WTC11 (cell line): ENCODE data around the gene NUDT22. TPM values are rescaled to one million over a fixed set of nuclear protein-coding genes. Genes with fewer than 3 reads are reported as not detected.

Experiments used
- ATAC-seq: fragments of 200-7000 bp; cut with Tn5 transposase; 2 replicates; pipeline ENCODE4 v1.10.0; 2021; ENCODE audit warnings: mild to moderate bottlenecking, moderate library complexity
- CTCF ChIA-PET: fragments of 300-600 bp; sonication (Branson Sonifier 250); formaldehyde crosslinking; loops from one replicate; lab custom pipeline; 2021; ENCODE audit warnings: antibody characterized with exemption; lab: Charles Lee
- POLR2A ChIA-PET: fragments of 350-600 bp; sonication (Branson Sonifier 250); formaldehyde crosslinking; loops from one replicate; lab custom pipeline; 2021; ENCODE audit warnings: antibody characterized with exemption; lab: Charles Lee
- DNase-seq: peaks from one replicate; pipeline ENCODE4 v3.0.0; 2021; ENCODE audit warnings: low spot score
- H3K27ac Mint-ChIP-seq: 2 replicates; pipeline ENCODE4 v1.8.0; 2021; ENCODE audit warnings: mixed read lengths
- H3K27me3 Mint-ChIP-seq: 2 replicates; pipeline ENCODE4 v1.8.0; 2021; ENCODE audit warnings: low read depth, mild to moderate bottlenecking, moderate library complexity, mixed read lengths
- H3K36me3 Mint-ChIP-seq: 2 replicates; pipeline ENCODE4 v1.8.0; 2021; ENCODE audit warnings: mixed read lengths
- H3K4me1 Mint-ChIP-seq: 2 replicates; pipeline ENCODE4 v1.8.0; 2022; ENCODE audit warnings: mixed read lengths
- H3K4me3 Mint-ChIP-seq: 2 replicates; pipeline ENCODE4 v1.8.0; 2021; ENCODE audit warnings: mild to moderate bottlenecking, moderate library complexity, mixed read lengths
- H3K9me3 Mint-ChIP-seq: 2 replicates; pipeline ENCODE4 v1.8.0; 2021; ENCODE audit warnings: mixed read lengths
- CREB1 ChIP-seq: sonication (generic); formaldehyde crosslinking; IDR thresholded peaks from 2 replicates; pipeline ENCODE4 v1.8.0; 2023; ENCODE audit warnings: mild to moderate bottlenecking, missing genetic modification reagents
- CREM ChIP-seq: sonication (generic); formaldehyde crosslinking; IDR thresholded peaks from 2 replicates; pipeline ENCODE4 v1.8.1; 2022; ENCODE audit warnings: mild to moderate bottlenecking, missing genetic modification reagents, moderate library complexity
- ESRRA ChIP-seq: sonication (generic); formaldehyde crosslinking; IDR thresholded peaks from 2 replicates; pipeline ENCODE4 v1.8.1; 2022; ENCODE audit warnings: mild to moderate bottlenecking, missing genetic modification reagents, borderline replicate concordance
- FOXK1 ChIP-seq: sonication (generic); formaldehyde crosslinking; IDR thresholded peaks from 2 replicates; pipeline ENCODE4 v1.8.0; 2022; ENCODE audit warnings: mild to moderate bottlenecking, moderate library complexity, missing genetic modification reagents
- HMGA2 ChIP-seq: fragments of 250-450 bp; sonication (Bioruptor Pico); IDR thresholded peaks from 2 replicates; pipeline ENCODE4 v1.4.0; 2021; ENCODE audit warnings: mild to moderate bottlenecking, moderate library complexity
- KAT7 ChIP-seq: sonication (generic); formaldehyde crosslinking; IDR thresholded peaks from 2 replicates; pipeline ENCODE4 v1.8.1; 2023; ENCODE audit warnings: missing genetic modification reagents, mild to moderate bottlenecking, borderline replicate concordance
- NFYB ChIP-seq: sonication (generic); formaldehyde crosslinking; conservative IDR thresholded peaks from 2 replicates; pipeline ENCODE4 v1.8.0; 2022; ENCODE audit warnings: low read depth, missing genetic modification reagents
- SP1 ChIP-seq: sonication (generic); formaldehyde crosslinking; conservative IDR thresholded peaks from 2 replicates; pipeline ENCODE4 v1.8.1; 2022; ENCODE audit warnings: missing genetic modification reagents
- ZNF138 ChIP-seq: sonication (generic); formaldehyde crosslinking; conservative IDR thresholded peaks from 2 replicates; pipeline ENCODE4 v1.8.1; 2022; ENCODE audit warnings: mild to moderate bottlenecking, moderate library complexity, missing genetic modification reagents
- ZNF263 ChIP-seq: sonication (generic); formaldehyde crosslinking; IDR thresholded peaks from 2 replicates; pipeline ENCODE4 v1.8.1; 2022; ENCODE audit warnings: low read depth, mild to moderate bottlenecking, moderate library complexity, missing genetic modification reagents
- ZNF317 ChIP-seq: sonication (generic); formaldehyde crosslinking; IDR thresholded peaks from 2 replicates; pipeline ENCODE4 v1.8.1; 2023; ENCODE audit warnings: low read depth, mild to moderate bottlenecking, moderate library complexity, missing genetic modification reagents, borderline replicate concordance
- ZNF396 ChIP-seq: fragments of 250-450 bp; sonication (Bioruptor Pico); IDR thresholded peaks from 2 replicates; pipeline ENCODE4 v1.8.0; 2021; ENCODE audit warnings: mild to moderate bottlenecking, moderate library complexity, borderline replicate concordance
- ZNF671 ChIP-seq: fragments of 250-450 bp; sonication (Bioruptor Pico); IDR thresholded peaks from 2 replicates; pipeline ENCODE4 v1.8.0; 2021; ENCODE audit warnings: mild to moderate bottlenecking
- total RNA-seq: library from RNA; stranded (reverse); gene quantifications from 3 replicates; pipeline ENCODE4 v1.2.3, GENCODE V29; 2021
- TF ChIP-seq, protein P1 (sequence below): sonication (generic); formaldehyde crosslinking; IDR thresholded peaks from 2 replicates; pipeline ENCODE4 v1.8.1; 2023; ENCODE audit warnings: mild to moderate bottlenecking, missing genetic modification reagents, moderate library complexity
- TF ChIP-seq, protein P2 (sequence below): sonication (generic); formaldehyde crosslinking; IDR thresholded peaks from 2 replicates; pipeline ENCODE4 v1.8.1; 2022; ENCODE audit warnings: mild to moderate bottlenecking, moderate library complexity, missing genetic modification reagents
- TF ChIP-seq, protein P3 (sequence below): sonication (generic); formaldehyde crosslinking; IDR thresholded peaks from 2 replicates; pipeline ENCODE4 v1.8.0; 2022; ENCODE audit warnings: mild to moderate bottlenecking, missing genetic modification reagents
- TF ChIP-seq, protein P4 (sequence below): fragments of 250-450 bp; sonication (Bioruptor Pico); IDR thresholded peaks from 2 replicates; pipeline ENCODE4 v1.9.0; 2021; ENCODE audit warnings: mild to moderate bottlenecking
- TF ChIP-seq, protein P5 (sequence below): fragments of 250-450 bp; sonication (Bioruptor Pico); IDR thresholded peaks from 2 replicates; pipeline ENCODE4 v1.9.0; 2021; ENCODE audit warnings: moderate library complexity, mild to moderate bottlenecking, inconsistent platforms, borderline replicate concordance
- TF ChIP-seq, protein P6 (sequence below): sonication (generic); formaldehyde crosslinking; IDR thresholded peaks from 2 replicates; pipeline ENCODE4 v1.8.1; 2022; ENCODE audit warnings: mild to moderate bottlenecking, missing genetic modification reagents, moderate library complexity, borderline replicate concordance
- TF ChIP-seq, protein P7 (sequence below): sonication (generic); formaldehyde crosslinking; IDR thresholded peaks from 2 replicates; pipeline ENCODE4 v1.8.1; 2023; ENCODE audit warnings: mild to moderate bottlenecking, missing genetic modification reagents
- TF ChIP-seq, protein P8 (sequence below): sonication (generic); formaldehyde crosslinking; IDR thresholded peaks from 2 replicates; pipeline ENCODE4 v1.8.0; 2022; ENCODE audit warnings: mild to moderate bottlenecking, missing genetic modification reagents
- TF ChIP-seq, protein P9 (sequence below): sonication (generic); formaldehyde crosslinking; IDR thresholded peaks from 2 replicates; pipeline ENCODE4 v1.8.1; 2023; ENCODE audit warnings: mild to moderate bottlenecking, missing genetic modification reagents
- TF ChIP-seq, protein P10 (sequence below): fragments of 250-450 bp; sonication (Bioruptor Pico); IDR thresholded peaks from 2 replicates; pipeline ENCODE4 v1.9.0; 2021; ENCODE audit warnings: mild to moderate bottlenecking

Gene NUDT22
- total RNA-seq, 1 experiment from 2014 or later, result 64.4 TPM

DNA sequence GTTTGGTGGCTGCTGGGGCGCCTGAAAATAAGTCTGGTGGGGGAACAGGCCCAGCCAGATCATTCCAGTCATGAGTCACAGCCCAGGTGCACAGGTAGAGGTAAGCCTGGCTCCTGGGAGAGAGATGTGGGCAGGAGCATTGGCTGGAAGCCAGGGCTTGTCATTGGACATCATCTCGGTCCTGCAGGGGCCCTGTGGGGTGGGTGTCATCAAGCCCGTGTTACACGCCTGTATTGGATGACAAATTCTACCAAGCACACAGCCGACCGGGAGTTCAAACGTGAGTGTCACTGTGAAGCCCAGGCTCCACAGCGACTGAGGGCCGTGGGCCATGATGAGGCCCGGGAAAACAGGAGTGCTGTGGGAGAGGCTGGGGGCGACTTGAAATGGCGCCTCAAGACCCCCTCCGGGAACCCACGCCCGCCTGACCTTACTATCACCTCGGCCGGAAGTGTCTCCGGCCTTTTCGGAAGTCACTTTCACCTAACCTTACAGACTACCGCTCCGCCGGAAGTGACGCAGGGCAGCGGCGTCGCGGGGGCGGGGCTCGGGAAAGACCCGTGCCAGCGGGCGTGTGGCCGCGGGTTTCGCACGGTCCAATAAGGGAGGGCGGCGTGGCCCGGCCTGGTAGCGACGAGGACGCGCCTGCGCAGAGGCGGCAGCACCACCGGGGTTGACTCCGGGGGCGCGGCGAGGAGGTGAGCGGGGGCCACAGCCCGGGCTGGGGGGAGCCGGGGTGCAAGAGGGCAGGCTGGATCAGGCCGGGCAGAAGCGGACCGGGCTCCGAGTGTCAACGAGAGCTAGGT is 14.6 kb downstream of the NUDT22 start, which contains the start of gene FKBP2 (continued):
- TF ChIP-seq, protein P1, sequence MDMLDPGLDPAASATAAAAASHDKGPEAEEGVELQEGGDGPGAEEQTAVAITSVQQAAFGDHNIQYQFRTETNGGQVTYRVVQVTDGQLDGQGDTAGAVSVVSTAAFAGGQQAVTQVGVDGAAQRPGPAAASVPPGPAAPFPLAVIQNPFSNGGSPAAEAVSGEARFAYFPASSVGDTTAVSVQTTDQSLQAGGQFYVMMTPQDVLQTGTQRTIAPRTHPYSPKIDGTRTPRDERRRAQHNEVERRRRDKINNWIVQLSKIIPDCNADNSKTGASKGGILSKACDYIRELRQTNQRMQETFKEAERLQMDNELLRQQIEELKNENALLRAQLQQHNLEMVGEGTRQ (CRISPR knock-in tag), result peak; percentile 52
- peak; percentile 82 for TF ChIP-seq SP1 (CRISPR knock-in tag)
- TF ChIP-seq NFYB (CRISPR knock-in tag), result peak; percentile 65
- TF ChIP-seq CREB1 (CRISPR knock-in tag), result peak; percentile 70; the same call in 1 of the 2 replicates
- peak; percentile 95 for TF ChIP-seq CREM (CRISPR knock-in tag)
- TF ChIP-seq, protein P2, sequence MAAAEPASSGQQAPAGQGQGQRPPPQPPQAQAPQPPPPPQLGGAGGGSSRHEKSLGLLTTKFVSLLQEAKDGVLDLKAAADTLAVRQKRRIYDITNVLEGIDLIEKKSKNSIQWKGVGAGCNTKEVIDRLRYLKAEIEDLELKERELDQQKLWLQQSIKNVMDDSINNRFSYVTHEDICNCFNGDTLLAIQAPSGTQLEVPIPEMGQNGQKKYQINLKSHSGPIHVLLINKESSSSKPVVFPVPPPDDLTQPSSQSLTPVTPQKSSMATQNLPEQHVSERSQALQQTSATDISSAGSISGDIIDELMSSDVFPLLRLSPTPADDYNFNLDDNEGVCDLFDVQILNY (CRISPR knock-in tag), result peak; percentile 77
- TF ChIP-seq FOXK1 (CRISPR knock-in tag), result peak; percentile 65; the same call in 1 of the 2 replicates
- TF ChIP-seq, protein P3, sequence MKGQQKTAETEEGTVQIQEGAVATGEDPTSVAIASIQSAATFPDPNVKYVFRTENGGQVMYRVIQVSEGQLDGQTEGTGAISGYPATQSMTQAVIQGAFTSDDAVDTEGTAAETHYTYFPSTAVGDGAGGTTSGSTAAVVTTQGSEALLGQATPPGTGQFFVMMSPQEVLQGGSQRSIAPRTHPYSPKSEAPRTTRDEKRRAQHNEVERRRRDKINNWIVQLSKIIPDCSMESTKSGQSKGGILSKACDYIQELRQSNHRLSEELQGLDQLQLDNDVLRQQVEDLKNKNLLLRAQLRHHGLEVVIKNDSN (CRISPR knock-in tag), result peak; percentile 49; the same call in 1 of the 2 replicates
- 0 out of 2 replicates have a peak, but pooled peaks have one; percentile 17 for TF ChIP-seq HMGA2
- TF ChIP-seq ZNF396 (CRISPR knock-in tag), result no peak
- TF ChIP-seq ZNF671 (CRISPR knock-in tag), result no peak
- TF ChIP-seq, protein P4, sequence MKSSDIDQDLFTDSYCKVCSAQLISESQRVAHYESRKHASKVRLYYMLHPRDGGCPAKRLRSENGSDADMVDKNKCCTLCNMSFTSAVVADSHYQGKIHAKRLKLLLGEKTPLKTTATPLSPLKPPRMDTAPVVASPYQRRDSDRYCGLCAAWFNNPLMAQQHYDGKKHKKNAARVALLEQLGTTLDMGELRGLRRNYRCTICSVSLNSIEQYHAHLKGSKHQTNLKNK (CRISPR knock-in tag), result peak; percentile 71

DNA sequence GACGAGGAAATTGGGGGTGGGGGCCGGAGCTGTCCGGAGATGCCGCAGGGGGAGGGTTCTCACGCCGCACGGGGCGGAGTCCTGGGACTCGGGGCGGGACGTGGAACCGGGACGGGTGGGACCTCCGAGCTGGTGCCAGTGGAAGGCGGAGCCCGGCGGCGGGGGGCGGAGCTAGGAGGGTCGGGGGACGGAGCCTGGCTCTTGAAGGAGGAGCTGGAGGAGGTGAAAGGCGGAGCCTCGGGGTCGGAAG is 15.1 kb downstream of the NUDT22 start:
- DNase-seq, result no peak
- POLR2A ChIA-PET, result interaction anchor here (0.5 to 1.5 kb wide), 11 partner anchors 9 to 89 kb away, joined by 3 to 9 read pairs (median 4); partner anchors contain the start of genes PLCB3, PRDX5, STIP1 and TRMT112
- TF ChIP-seq ESRRA (no peak), ZNF263 (CRISPR knock-in tag) (no peak), KAT7 (no peak), ZNF317 (no peak), ZNF138 (no peak), ZNF671 (CRISPR knock-in tag) (no peak)
- TF ChIP-seq, protein P5, sequence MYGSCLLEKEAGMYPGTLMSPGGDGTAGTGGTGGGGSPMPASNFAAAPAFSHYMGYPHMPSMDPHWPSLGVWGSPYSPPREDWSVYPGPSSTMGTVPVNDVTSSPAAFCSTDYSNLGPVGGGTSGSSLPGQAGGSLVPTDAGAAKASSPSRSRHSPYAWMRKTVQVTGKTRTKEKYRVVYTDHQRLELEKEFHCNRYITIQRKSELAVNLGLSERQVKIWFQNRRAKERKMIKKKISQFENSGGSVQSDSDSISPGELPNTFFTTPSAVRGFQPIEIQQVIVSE (CRISPR knock-in tag), result no peak
- TF ChIP-seq, protein P6, sequence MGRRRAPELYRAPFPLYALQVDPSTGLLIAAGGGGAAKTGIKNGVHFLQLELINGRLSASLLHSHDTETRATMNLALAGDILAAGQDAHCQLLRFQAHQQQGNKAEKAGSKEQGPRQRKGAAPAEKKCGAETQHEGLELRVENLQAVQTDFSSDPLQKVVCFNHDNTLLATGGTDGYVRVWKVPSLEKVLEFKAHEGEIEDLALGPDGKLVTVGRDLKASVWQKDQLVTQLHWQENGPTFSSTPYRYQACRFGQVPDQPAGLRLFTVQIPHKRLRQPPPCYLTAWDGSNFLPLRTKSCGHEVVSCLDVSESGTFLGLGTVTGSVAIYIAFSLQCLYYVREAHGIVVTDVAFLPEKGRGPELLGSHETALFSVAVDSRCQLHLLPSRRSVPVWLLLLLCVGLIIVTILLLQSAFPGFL (CRISPR knock-in tag), result no peak
- TF ChIP-seq, protein P7, sequence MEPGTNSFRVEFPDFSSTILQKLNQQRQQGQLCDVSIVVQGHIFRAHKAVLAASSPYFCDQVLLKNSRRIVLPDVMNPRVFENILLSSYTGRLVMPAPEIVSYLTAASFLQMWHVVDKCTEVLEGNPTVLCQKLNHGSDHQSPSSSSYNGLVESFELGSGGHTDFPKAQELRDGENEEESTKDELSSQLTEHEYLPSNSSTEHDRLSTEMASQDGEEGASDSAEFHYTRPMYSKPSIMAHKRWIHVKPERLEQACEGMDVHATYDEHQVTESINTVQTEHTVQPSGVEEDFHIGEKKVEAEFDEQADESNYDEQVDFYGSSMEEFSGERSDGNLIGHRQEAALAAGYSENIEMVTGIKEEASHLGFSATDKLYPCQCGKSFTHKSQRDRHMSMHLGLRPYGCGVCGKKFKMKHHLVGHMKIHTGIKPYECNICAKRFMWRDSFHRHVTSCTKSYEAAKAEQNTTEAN (CRISPR knock-in tag), result no peak
- TF ChIP-seq, protein P8, sequence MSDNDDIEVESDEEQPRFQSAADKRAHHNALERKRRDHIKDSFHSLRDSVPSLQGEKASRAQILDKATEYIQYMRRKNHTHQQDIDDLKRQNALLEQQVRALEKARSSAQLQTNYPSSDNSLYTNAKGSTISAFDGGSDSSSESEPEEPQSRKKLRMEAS (CRISPR knock-in tag), result no peak
- TF ChIP-seq, protein P9, sequence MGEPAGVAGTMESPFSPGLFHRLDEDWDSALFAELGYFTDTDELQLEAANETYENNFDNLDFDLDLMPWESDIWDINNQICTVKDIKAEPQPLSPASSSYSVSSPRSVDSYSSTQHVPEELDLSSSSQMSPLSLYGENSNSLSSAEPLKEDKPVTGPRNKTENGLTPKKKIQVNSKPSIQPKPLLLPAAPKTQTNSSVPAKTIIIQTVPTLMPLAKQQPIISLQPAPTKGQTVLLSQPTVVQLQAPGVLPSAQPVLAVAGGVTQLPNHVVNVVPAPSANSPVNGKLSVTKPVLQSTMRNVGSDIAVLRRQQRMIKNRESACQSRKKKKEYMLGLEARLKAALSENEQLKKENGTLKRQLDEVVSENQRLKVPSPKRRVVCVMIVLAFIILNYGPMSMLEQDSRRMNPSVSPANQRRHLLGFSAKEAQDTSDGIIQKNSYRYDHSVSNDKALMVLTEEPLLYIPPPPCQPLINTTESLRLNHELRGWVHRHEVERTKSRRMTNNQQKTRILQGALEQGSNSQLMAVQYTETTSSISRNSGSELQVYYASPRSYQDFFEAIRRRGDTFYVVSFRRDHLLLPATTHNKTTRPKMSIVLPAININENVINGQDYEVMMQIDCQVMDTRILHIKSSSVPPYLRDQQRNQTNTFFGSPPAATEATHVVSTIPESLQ (CRISPR knock-in tag), result no peak
- TF ChIP-seq, protein P10, sequence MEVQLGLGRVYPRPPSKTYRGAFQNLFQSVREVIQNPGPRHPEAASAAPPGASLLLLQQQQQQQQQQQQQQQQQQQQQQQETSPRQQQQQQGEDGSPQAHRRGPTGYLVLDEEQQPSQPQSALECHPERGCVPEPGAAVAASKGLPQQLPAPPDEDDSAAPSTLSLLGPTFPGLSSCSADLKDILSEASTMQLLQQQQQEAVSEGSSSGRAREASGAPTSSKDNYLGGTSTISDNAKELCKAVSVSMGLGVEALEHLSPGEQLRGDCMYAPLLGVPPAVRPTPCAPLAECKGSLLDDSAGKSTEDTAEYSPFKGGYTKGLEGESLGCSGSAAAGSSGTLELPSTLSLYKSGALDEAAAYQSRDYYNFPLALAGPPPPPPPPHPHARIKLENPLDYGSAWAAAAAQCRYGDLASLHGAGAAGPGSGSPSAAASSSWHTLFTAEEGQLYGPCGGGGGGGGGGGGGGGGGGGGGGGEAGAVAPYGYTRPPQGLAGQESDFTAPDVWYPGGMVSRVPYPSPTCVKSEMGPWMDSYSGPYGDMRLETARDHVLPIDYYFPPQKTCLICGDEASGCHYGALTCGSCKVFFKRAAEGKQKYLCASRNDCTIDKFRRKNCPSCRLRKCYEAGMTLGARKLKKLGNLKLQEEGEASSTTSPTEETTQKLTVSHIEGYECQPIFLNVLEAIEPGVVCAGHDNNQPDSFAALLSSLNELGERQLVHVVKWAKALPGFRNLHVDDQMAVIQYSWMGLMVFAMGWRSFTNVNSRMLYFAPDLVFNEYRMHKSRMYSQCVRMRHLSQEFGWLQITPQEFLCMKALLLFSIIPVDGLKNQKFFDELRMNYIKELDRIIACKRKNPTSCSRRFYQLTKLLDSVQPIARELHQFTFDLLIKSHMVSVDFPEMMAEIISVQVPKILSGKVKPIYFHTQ (CRISPR knock-in tag), result no peak

More for the DNA sequence above, 15.1 kb downstream of the NUDT22 start:
- peak; percentile 85 for ATAC-seq
- H3K27ac Mint-ChIP-seq, result peak overlapping the region; percentile 100; the same call in 1 of the 2 replicates
- CTCF ChIA-PET, result interaction anchor here (0.6 to 3.8 kb wide), 14 partner anchors 10 to 322 kb away, joined by 3 to 50 read pairs (median 4); partner anchors contain the start of genes ESRRA, NUDT22, PLCB3 and PRDX5
- peaks cover 12% of the 10 kb centered on the region for H3K36me3 Mint-ChIP-seq
- peak overlapping the region; percentile 88 for H3K4me3 Mint-ChIP-seq
- no peaks in the 10 kb centered on the region for H3K27me3 Mint-ChIP-seq
- peaks cover 30% of the 10 kb centered on the region for H3K4me1 Mint-ChIP-seq
- no peaks in the 10 kb centered on the region for H3K9me3 Mint-ChIP-seq
